Memory B cell (primary cell): ENCODE results near the gene DDX39A.
"Not testable (repeated sequence)": the region's sequence is repeated elsewhere in the genome, so short reads cannot be mapped to it uniquely, and the experiment has no call there.

ENCODE experiments used
- ATAC-seq: fragments of 150-1000 bp; cut with Tn5 transposase; 2 replicates; pipeline ENCODE4 v1.10.0; 2021; ENCODE audit warnings: low read depth, mild to moderate bottlenecking, moderate library complexity
- DNase-seq, 2 donors: peaks; one replicate each; pipeline ENCODE4 v3.0.0; 2022; ENCODE audit warnings: low spot score in 2 of 2
- H3K27ac Mint-ChIP-seq: one replicate; pipeline ENCODE4 v1.8.0; 2022; ENCODE audit warnings: mild to moderate bottlenecking, moderate library complexity, mixed read lengths
- H3K27me3 Mint-ChIP-seq: one replicate; pipeline ENCODE4 v1.8.0; 2022; ENCODE audit warnings: mixed read lengths
- H3K36me3 Mint-ChIP-seq: one replicate; pipeline ENCODE4 v1.8.0; 2022; ENCODE audit warnings: mild to moderate bottlenecking, mixed read lengths
- H3K4me1 Mint-ChIP-seq: one replicate; pipeline ENCODE4 v1.8.0; 2022; ENCODE audit warnings: mixed read lengths
- H3K4me3 Mint-ChIP-seq: one replicate; pipeline ENCODE4 v1.8.0; 2022; ENCODE audit warnings: mild to moderate bottlenecking, moderate library complexity, mixed read lengths
- H3K9me3 Mint-ChIP-seq: one replicate; pipeline ENCODE4 v1.8.0; 2022; ENCODE audit warnings: mixed read lengths

Gene DDX39A

GRCh38 chr19:14408491-14409145 is 10.5 kb downstream of the DDX39A start:
- Mint-ChIP-seq H3K4me3 (no peak overlapping the region), H3K36me3 (peaks cover 41% of the 10 kb centered on the region), H3K27me3 (no peaks in the 10 kb centered on the region), H3K4me1 (peaks cover 46% of the 10 kb centered on the region), H3K27ac (peak overlapping the region; percentile 83), H3K9me3 (no peaks in the 10 kb centered on the region)
- DNase-seq (no peak), ATAC-seq (peak; percentile 16)

GRCh38 chr19:14407605-14408484 is 11.3 kb downstream of the DDX39A start:
- H3K27me3 Mint-ChIP-seq: no peaks in the 10 kb centered on the region
- no peaks in the 10 kb centered on the region for H3K9me3 Mint-ChIP-seq
- H3K4me3 Mint-ChIP-seq: no peak overlapping the region
- H3K36me3 Mint-ChIP-seq: peaks cover 35% of the 10 kb centered on the region
- H3K4me1 Mint-ChIP-seq: peaks cover 39% of the 10 kb centered on the region
- DNase-seq (peak in 1 of 2 donors; percentile 38), ATAC-seq (no peak)
- H3K27ac Mint-ChIP-seq: peak overlapping the region; percentile 83

GRCh38 chr19:14406645-14407401 is 12.3 kb downstream of the DDX39A start:
- no peak overlapping the region for H3K4me3 Mint-ChIP-seq

GRCh38 chr19:14405758-14406644 is 13.1 kb downstream of the DDX39A start:
- peak; percentile 97 to 98 for DNase-seq
- H3K27me3 Mint-ChIP-seq: no peaks in the 10 kb centered on the region
- H3K27ac Mint-ChIP-seq: peak overlapping the region; percentile 70
- no peak overlapping the region for H3K4me3 Mint-ChIP-seq
- H3K4me1 Mint-ChIP-seq: peaks cover 33% of the 10 kb centered on the region
- H3K36me3 Mint-ChIP-seq: peaks cover 37% of the 10 kb centered on the region
- H3K9me3 Mint-ChIP-seq: no peaks in the 10 kb centered on the region
- ATAC-seq: peak; percentile 81

More at GRCh38 chr19:14406645-14407401, 12.3 kb downstream of the DDX39A start:
- no peak for DNase-seq
- Mint-ChIP-seq H3K36me3 (peaks cover 39% of the 10 kb centered on the region), H3K4me1 (peaks cover 34% of the 10 kb centered on the region), H3K27ac (peak overlapping the region; percentile 70), H3K9me3 (no peaks in the 10 kb centered on the region), H3K27me3 (no peaks in the 10 kb centered on the region)
- ATAC-seq: no peak

GRCh38 chr19:14405380-14405757 is 13.8 kb downstream of the DDX39A start:
- Mint-ChIP-seq H3K27ac (peak overlapping the region; percentile 70), H3K9me3 (no peaks in the 10 kb centered on the region), H3K27me3 (no peaks in the 10 kb centered on the region), H3K4me1 (peaks cover 33% of the 10 kb centered on the region), H3K4me3 (no peak overlapping the region), H3K36me3 (peaks cover 37% of the 10 kb centered on the region)
- DNase-seq (no peak), ATAC-seq (no peak)

- DNase-seq (no peak), ATAC-seq (no peak)
- peaks cover 35% of the 10 kb centered on the region for H3K36me3 Mint-ChIP-seq
- no peak overlapping the region for H3K4me3 Mint-ChIP-seq
- H3K4me1 Mint-ChIP-seq: peaks cover 26% of the 10 kb centered on the region
- H3K9me3 Mint-ChIP-seq: no peaks in the 10 kb centered on the region
- H3K27me3 Mint-ChIP-seq: no peaks in the 10 kb centered on the region
- no peak overlapping the region for H3K27ac Mint-ChIP-seq
These were observed 14.8 kb downstream of the DDX39A start for GRCh38 chr19:14404312-14404711.

- not testable (repeated sequence) for H3K4me3 Mint-ChIP-seq, DNase-seq, H3K27ac Mint-ChIP-seq, H3K27me3 Mint-ChIP-seq, H3K9me3 Mint-ChIP-seq, ATAC-seq
- Mint-ChIP-seq H3K4me1 (peaks cover 25% of the 10 kb centered on the region), H3K36me3 (peaks cover 33% of the 10 kb centered on the region)
These were observed 15.8 kb downstream of the DDX39A start for GRCh38 chr19:14403145-14403930.

GRCh38 chr19:14402332-14403144 is 16.6 kb downstream of the DDX39A start:
- peaks cover 34% of the 10 kb centered on the region for H3K36me3 Mint-ChIP-seq
- no peak overlapping the region for H3K4me3 Mint-ChIP-seq
- H3K4me1 Mint-ChIP-seq: peaks cover 23% of the 10 kb centered on the region

GRCh38 chr19:14401468-14402195 is 17.5 kb downstream of the DDX39A start:
- Mint-ChIP-seq H3K27me3 (no peaks in the 10 kb centered on the region), H3K27ac (peak overlapping the region; percentile 83), H3K4me1 (peaks cover 19% of the 10 kb centered on the region), H3K4me3 (no peak overlapping the region), H3K36me3 (peaks cover 34% of the 10 kb centered on the region), H3K9me3 (no peaks in the 10 kb centered on the region)
- no peak for ATAC-seq
- no peak for DNase-seq

More at GRCh38 chr19:14402332-14403144, 16.6 kb downstream of the DDX39A start:
- Mint-ChIP-seq H3K9me3 (no peaks in the 10 kb centered on the region), H3K27ac (no peak overlapping the region), H3K27me3 (no peaks in the 10 kb centered on the region)
- no peak for DNase-seq
- no peak for ATAC-seq

- H3K36me3 Mint-ChIP-seq: peaks cover 30% of the 10 kb centered on the region
- no peaks in the 10 kb centered on the region for H3K27me3 Mint-ChIP-seq
- H3K4me3 Mint-ChIP-seq: no peak overlapping the region
- peaks cover 16% of the 10 kb centered on the region for H3K4me1 Mint-ChIP-seq
- DNase-seq (no peak), ATAC-seq (peak; percentile 57)
- H3K27ac Mint-ChIP-seq: peak overlapping the region; percentile 83
- H3K9me3 Mint-ChIP-seq: no peaks in the 10 kb centered on the region
These were observed 18.1 kb downstream of the DDX39A start for GRCh38 chr19:14400951-14401431.

GRCh38 chr19:14397168-14397567 is 22.0 kb downstream of the DDX39A start:
- H3K27ac Mint-ChIP-seq, H3K4me3 Mint-ChIP-seq, H3K4me1 Mint-ChIP-seq, DNase-seq, H3K9me3 Mint-ChIP-seq, H3K27me3 Mint-ChIP-seq, ATAC-seq: not testable (repeated sequence)
- peaks cover 23% of the 10 kb centered on the region for H3K36me3 Mint-ChIP-seq
